ENCODE results near the gene MYOZ1. TPM values are rescaled to one million over a fixed set of nuclear protein-coding genes. Genes with fewer than 3 reads are reported as not detected.

MYOZ1 gene
- total RNA-seq, 4 donors from 2014 or later, result 0.42 to 3.9 (median 1.4) TPM

GRCh38 chr10:73614720-73615119, 26.6 kb downstream of the MYOZ1 start:
- H3K27ac ChIP-seq, result no peak overlapping the region
- H3K4me3 ChIP-seq, result no peak overlapping the region
- no peaks in the 10 kb centered on the region for H3K27me3 ChIP-seq
- DNase-seq (ENCODE audit: low spot score in 2 of 2), result no peak
- H3K9me3 ChIP-seq, result no peaks in the 10 kb centered on the region
- WGBS, 2 donors, result 88% methylated on average over 3 of the region's 3 CpGs
- H3K36me3 ChIP-seq, result peaks cover 0 to 9% (median 0%) of the 10 kb centered on the region in 3 donors
- TF ChIP-seq POLR2A (IDR thresholded peaks at IDR 0.05) (no peak), CTCF (IDR thresholded peaks at IDR 0.05) (no peak), EP300 (IDR thresholded peaks at IDR 0.05) (no peak)
- H3K4me1 ChIP-seq, result no peaks in the 10 kb centered on the region

- Histone ChIP-seq H3K4me3 (no peak overlapping the region), H3K9me3 (no peaks in the 10 kb centered on the region), H3K27me3 (no peaks in the 10 kb centered on the region), H3K27ac (no peak overlapping the region), H3K4me1 (no peaks in the 10 kb centered on the region), H3K36me3 (peaks cover 0 to 7% (median 0%) of the 10 kb centered on the region in 3 donors)
- WGBS, 2 donors, result 85 to 86% methylated on average over 4 of the region's 4 CpGs
- TF ChIP-seq POLR2A (IDR thresholded peaks at IDR 0.05), result no peak
- no peak for TF ChIP-seq EP300 (IDR thresholded peaks at IDR 0.05)
- no peak for TF ChIP-seq CTCF (IDR thresholded peaks at IDR 0.05)
- no peak for DNase-seq (ENCODE audit: low spot score in 2 of 2)
These were observed 32.2 kb downstream of the MYOZ1 start for GRCh38 chr10:73609116-73609515.

- Histone ChIP-seq H3K27ac (no peak overlapping the region), H3K9me3 (no peaks in the 10 kb centered on the region), H3K36me3 (peaks cover 0 to 9% (median 0%) of the 10 kb centered on the region in 3 donors), H3K27me3 (no peaks in the 10 kb centered on the region), H3K4me1 (no peaks in the 10 kb centered on the region), H3K4me3 (no peak overlapping the region)
- WGBS, 2 donors, result 40 to 43% methylated on average over 3 of the region's 3 CpGs
- no peak for DNase-seq (ENCODE audit: low spot score in 2 of 2)
- TF ChIP-seq EP300 (IDR thresholded peaks at IDR 0.05) (no peak), CTCF (IDR thresholded peaks at IDR 0.05) (no peak), POLR2A (IDR thresholded peaks at IDR 0.05) (no peak)
These were observed 39.8 kb downstream of the MYOZ1 start for GRCh38 chr10:73601486-73601921.

- Histone ChIP-seq H3K36me3 (no peaks in the 10 kb centered on the region), H3K27ac (no peak overlapping the region), H3K27me3 (no peaks in the 10 kb centered on the region), H3K9me3 (no peaks in the 10 kb centered on the region), H3K4me1 (peaks cover 0 to 7% (median 3%) of the 10 kb centered on the region in 4 donors), H3K4me3 (no peak overlapping the region)
- DNase-seq (ENCODE audit: low spot score in 2 of 2), result no peak
- no peak for TF ChIP-seq EP300 (IDR thresholded peaks at IDR 0.05)
- no peak for TF ChIP-seq CTCF (IDR thresholded peaks at IDR 0.05)
- TF ChIP-seq POLR2A (IDR thresholded peaks at IDR 0.05), result no peak
- WGBS, 2 donors, result 83% methylated on average over 1 of the region's 1 CpG
These were observed 43.9 kb downstream of the MYOZ1 start for GRCh38 chr10:73597346-73597745.

- H3K4me3 ChIP-seq, result no peak overlapping the region
- no peaks in the 10 kb centered on the region for H3K9me3 ChIP-seq
- peaks cover 0 to 43% (median 20%) of the 10 kb centered on the region in 4 donors for H3K4me1 ChIP-seq
- H3K36me3 ChIP-seq, result no peaks in the 10 kb centered on the region
- H3K27ac ChIP-seq, result peak overlapping the region in 1 of 4 donors; percentile 88
- DNase-seq (ENCODE audit: low spot score in 2 of 2), result no peak
- 53 to 58% methylated on average over 5 of the region's 5 CpGs for WGBS, 2 donors
- H3K27me3 ChIP-seq, result no peaks in the 10 kb centered on the region
- TF ChIP-seq POLR2A (IDR thresholded peaks at IDR 0.05) (no peak), EP300 (IDR thresholded peaks at IDR 0.05) (no peak), CTCF (IDR thresholded peaks at IDR 0.05) (no peak)
These were observed 47.5 kb downstream of the MYOZ1 start for GRCh38 chr10:73593812-73594211.

Measured in tibial nerve (tissue), 4 donors.